LNCaP clone FGC (cell line): ENCODE measurements around the gene NOP56.
A peak's percentile ranks its signal among the peaks of the same experiment; 100 is the strongest.

ENCODE experiments used
- DNase-seq: peaks from one replicate; pipeline ENCODE4 v3.0.0-alpha.2; 2011; ENCODE audit warnings: low read depth
- H3K4me3 ChIP-seq: 2 replicates; pipeline ENCODE4 v1.5.1; 2011; ENCODE audit warnings: mild to moderate bottlenecking, low read depth, low read length, control low read depth
- TF ChIP-seq, protein P1 (sequence below): IDR thresholded peaks from 2 replicates; pipeline ENCODE4 v1.5.1; 2012; ENCODE audit warnings: mild to moderate bottlenecking; ENCODE audit not compliant: control insufficient read depth, insufficient read depth; ENCODE audit errors: extremely low read depth

Gene NOP56

GRCh38 chr20:2658414-2659354 lies 6.3 kb downstream of the NOP56 start:
- no peak overlapping the region for H3K4me3 ChIP-seq
- DNase-seq = no peak
- TF ChIP-seq, protein P1, sequence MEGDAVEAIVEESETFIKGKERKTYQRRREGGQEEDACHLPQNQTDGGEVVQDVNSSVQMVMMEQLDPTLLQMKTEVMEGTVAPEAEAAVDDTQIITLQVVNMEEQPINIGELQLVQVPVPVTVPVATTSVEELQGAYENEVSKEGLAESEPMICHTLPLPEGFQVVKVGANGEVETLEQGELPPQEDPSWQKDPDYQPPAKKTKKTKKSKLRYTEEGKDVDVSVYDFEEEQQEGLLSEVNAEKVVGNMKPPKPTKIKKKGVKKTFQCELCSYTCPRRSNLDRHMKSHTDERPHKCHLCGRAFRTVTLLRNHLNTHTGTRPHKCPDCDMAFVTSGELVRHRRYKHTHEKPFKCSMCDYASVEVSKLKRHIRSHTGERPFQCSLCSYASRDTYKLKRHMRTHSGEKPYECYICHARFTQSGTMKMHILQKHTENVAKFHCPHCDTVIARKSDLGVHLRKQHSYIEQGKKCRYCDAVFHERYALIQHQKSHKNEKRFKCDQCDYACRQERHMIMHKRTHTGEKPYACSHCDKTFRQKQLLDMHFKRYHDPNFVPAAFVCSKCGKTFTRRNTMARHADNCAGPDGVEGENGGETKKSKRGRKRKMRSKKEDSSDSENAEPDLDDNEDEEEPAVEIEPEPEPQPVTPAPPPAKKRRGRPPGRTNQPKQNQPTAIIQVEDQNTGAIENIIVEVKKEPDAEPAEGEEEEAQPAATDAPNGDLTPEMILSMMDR = no peak

GRCh38 chr20:2659547-2659946 lies 7.1 kb downstream of the NOP56 start:
- no peak overlapping the region for H3K4me3 ChIP-seq
- DNase-seq = no peak
- TF ChIP-seq, protein P1 = no peak

DNA sequence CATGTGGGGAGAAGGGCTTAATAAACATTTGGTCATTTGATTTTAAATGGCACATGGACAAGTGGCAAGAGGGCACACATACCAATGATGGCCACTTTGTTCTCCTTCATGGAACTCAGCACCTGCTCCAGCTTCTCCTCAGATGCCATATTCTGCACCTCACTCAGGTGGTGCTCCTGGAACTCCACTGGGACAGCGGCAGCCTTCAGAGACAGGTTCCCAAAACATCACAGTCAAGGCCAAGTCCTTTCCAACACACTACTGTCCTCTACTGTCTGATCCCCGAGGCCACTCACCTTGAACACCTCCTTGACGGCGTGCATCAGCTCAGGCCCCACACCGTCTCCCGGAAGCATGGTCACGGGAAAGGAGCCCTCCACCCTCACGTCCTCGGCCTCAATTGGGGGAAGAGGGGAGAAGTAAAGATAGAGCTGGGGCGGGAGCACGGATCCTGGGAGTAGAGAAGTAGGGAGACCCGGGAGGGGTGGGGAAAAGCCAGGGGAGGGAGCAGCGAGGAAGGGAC lies 11.0 kb downstream of the NOP56 start:
- DNase-seq = no peak
- peak overlapping the region; percentile 82 for H3K4me3 ChIP-seq
- TF ChIP-seq, protein P1 = no peak

GRCh38 chr20:2663887-2664719 lies 11.7 kb downstream of the NOP56 start, which contains the start of gene IDH3B:
IDH3B (minus strand) TSS chr20:2664216; CDS start chr20:2664188, 28 bp downstream.
- peak within 1 kb of the TSS; percentile 82 for H3K4me3 ChIP-seq
- peak; percentile 86 for DNase-seq
- TF ChIP-seq, protein P1 = no peak

GRCh38 chr20:2671977-2672376 lies 19.5 kb downstream of the NOP56 start:
- DNase-seq = no peak
- TF ChIP-seq, protein P1 = 0 out of 2 replicates have a peak, but pooled peaks have one; percentile 7
- no peak overlapping the region for H3K4me3 ChIP-seq

DNA sequence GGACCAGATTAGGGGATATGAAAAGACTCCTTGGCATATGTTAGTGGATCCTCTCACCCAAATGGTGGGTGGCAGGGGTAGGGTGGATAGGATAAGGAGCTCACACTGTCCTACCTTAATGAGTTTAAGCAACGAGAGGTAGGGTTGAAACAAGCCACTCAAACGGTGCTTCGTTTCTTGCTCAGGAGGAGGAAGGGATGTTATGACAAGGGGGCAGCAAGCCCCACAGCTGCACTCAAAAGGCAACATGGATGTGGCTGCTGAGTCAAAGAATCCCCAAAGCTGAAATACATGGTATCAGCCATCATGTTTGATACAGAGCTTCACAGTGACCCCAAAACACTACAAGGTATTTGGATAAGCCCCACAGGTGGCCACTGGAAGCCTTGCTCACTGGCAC lies 20.0 kb downstream of the NOP56 start:
- no peak overlapping the region for H3K4me3 ChIP-seq
- TF ChIP-seq, protein P1 = no peak
- no peak for DNase-seq
